ENCODE results near the gene FGD5. TPM values are rescaled to one million over a fixed set of nuclear protein-coding genes. Genes with fewer than 3 reads are reported as not detected.

Gene FGD5
- total and polyA plus RNA-seq, 2 experiments from 2014 or later = 7.4 to 12.2 TPM

DNA sequence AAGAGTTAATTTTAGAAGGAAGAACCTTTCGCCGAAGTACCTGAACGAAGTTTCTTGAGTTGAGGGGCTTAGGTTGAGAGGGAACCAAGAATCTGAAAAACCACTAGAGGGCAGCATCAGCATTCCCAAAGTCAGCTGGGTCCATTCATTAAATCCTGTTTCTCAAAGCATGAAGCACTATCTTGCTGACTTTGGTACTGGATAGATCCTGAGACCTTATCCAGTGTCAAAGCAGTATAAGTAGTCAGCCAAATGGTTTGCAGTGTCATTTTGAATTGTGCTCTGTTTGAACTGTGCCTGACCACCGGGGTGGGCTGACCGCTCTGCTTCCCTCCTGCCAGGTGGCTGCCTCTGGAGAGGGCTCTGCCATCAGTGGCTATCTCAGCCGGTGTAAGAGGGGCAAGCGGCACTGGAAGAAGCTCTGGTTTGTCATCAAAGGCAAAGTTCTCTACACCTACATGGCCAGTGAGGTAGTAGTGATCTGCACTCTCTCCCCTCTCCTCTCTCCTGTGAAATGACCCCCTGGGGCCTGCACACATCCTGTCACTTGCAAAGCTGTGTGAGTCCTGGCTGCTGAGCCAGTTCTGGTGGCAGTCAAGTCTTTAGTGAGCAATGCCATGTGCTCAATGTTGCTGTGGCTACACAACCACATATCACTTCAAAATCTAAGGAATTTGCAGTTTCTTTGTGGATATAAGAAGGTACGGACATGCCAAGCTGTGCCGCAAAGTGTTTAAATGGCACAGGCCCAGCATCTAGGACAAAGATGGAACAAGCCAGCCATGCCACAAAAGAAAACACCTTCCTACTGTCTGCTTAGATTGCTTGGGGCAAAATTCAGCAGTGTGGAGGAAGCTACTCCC lies 107.2 kb downstream of the FGD5 start:
- Histone ChIP-seq H3K4me1 (ENCODE audit: insufficient read depth) (no peaks in the 10 kb centered on the region), H3K27me3 (ENCODE audit: insufficient read depth) (no peaks in the 10 kb centered on the region), H3K4me2 (no peak overlapping the region), H4K20me1 (replicated peaks; ENCODE audit: insufficient read depth) (no peaks in the 10 kb centered on the region), H3K27ac (ENCODE audit: low read depth) (no peak overlapping the region), H3K79me2 (replicated peaks; ENCODE audit: insufficient read depth) (no peaks in the 10 kb centered on the region), H3K9me2 (ENCODE audit: insufficient read depth) (no peaks in the 10 kb centered on the region), H3K36me3 (ENCODE audit: insufficient read depth) (no peaks in the 10 kb centered on the region), H3K4me3 (no peak overlapping the region), H3F3A (replicated peaks; ENCODE audit: low read depth) (no peaks in the 10 kb centered on the region), H2AFZ (no peak overlapping the region)
- Mint-ChIP-seq H3K27me3 (ENCODE audit: insufficient read depth, low read depth, poor library complexity) (peaks cover 10% of the 10 kb centered on the region), H3K4me1 (peaks cover 5% of the 10 kb centered on the region), H3K36me3 (ENCODE audit: low read depth) (no peaks in the 10 kb centered on the region), H3K9me3 (no peaks in the 10 kb centered on the region), H3K27ac (no peak overlapping the region), H3K4me3 (no peak overlapping the region)
- TF ChIP-seq ZNF331 (CRISPR knock-in tag; IDR thresholded peaks at IDR 0.05; ENCODE audit: low read depth) (no peak), STAT1 (IDR thresholded peaks at IDR 0.05; ENCODE audit: unreplicated experiment) (no peak)
- TF ChIP-seq, protein P1, sequence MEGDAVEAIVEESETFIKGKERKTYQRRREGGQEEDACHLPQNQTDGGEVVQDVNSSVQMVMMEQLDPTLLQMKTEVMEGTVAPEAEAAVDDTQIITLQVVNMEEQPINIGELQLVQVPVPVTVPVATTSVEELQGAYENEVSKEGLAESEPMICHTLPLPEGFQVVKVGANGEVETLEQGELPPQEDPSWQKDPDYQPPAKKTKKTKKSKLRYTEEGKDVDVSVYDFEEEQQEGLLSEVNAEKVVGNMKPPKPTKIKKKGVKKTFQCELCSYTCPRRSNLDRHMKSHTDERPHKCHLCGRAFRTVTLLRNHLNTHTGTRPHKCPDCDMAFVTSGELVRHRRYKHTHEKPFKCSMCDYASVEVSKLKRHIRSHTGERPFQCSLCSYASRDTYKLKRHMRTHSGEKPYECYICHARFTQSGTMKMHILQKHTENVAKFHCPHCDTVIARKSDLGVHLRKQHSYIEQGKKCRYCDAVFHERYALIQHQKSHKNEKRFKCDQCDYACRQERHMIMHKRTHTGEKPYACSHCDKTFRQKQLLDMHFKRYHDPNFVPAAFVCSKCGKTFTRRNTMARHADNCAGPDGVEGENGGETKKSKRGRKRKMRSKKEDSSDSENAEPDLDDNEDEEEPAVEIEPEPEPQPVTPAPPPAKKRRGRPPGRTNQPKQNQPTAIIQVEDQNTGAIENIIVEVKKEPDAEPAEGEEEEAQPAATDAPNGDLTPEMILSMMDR (conservative IDR thresholded peaks at IDR 0.05; ENCODE audit: low read depth in 2 of 2) = peak; percentile 86 to 87
- ATAC-seq (peak; percentile 57), DNase-seq (ENCODE audit: low spot score) (peak; percentile 89)

DNA sequence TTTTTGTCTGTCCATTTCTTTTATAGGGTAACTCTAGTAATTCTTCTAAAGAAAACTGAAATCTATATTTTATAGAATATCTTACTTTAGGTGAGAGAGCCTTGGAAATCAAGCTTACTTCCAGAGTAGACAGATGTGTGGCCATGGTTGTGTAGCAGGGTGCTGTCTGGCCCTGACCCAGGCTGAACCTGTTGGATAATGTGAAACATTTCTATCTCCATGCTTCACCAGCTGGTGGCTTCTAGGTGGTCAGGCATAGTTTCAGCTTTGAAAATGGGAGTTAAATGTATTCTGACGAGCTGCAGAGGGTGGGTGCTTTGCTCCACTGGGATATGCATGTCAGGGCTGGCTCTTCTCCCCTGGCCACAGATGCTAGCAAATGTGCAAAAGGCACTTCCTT lies 107.8 kb downstream of the FGD5 start:
- no peaks in the 10 kb centered on the region for H3F3A ChIP-seq (replicated peaks; ENCODE audit: low read depth)
- no peaks in the 10 kb centered on the region for H3K79me2 ChIP-seq (replicated peaks; ENCODE audit: insufficient read depth)
- H3K4me3 ChIP-seq = no peak overlapping the region
- ATAC-seq (no peak), DNase-seq (ENCODE audit: low spot score) (no peak)
- H3K36me3 Mint-ChIP-seq (ENCODE audit: low read depth) = no peaks in the 10 kb centered on the region
- H4K20me1 ChIP-seq (replicated peaks; ENCODE audit: insufficient read depth) = no peaks in the 10 kb centered on the region
- H3K27ac Mint-ChIP-seq = no peak overlapping the region
- H3K4me3 Mint-ChIP-seq = no peak overlapping the region
- H2AFZ ChIP-seq = no peak overlapping the region
- H3K27ac ChIP-seq (ENCODE audit: low read depth) = no peak overlapping the region
- no peaks in the 10 kb centered on the region for H3K9me3 Mint-ChIP-seq
- H3K4me2 ChIP-seq = no peak overlapping the region
- peaks cover 5% of the 10 kb centered on the region for H3K4me1 Mint-ChIP-seq
- H3K27me3 ChIP-seq (ENCODE audit: insufficient read depth) = no peaks in the 10 kb centered on the region
- H3K4me1 ChIP-seq (ENCODE audit: insufficient read depth) = no peaks in the 10 kb centered on the region
- no peaks in the 10 kb centered on the region for H3K9me2 ChIP-seq (ENCODE audit: insufficient read depth)
- peaks cover 9% of the 10 kb centered on the region for H3K27me3 Mint-ChIP-seq (ENCODE audit: insufficient read depth, low read depth, poor library complexity)
- H3K36me3 ChIP-seq (ENCODE audit: insufficient read depth) = no peaks in the 10 kb centered on the region
- TF ChIP-seq, protein P1 (conservative IDR thresholded peaks at IDR 0.05; ENCODE audit: low read depth in 2 of 2) = no peak
- no peak for TF ChIP-seq NANOG (IDR thresholded peaks at IDR 0.05; ENCODE audit: borderline replicate concordance)
- no peak for TF ChIP-seq JUNB (IDR thresholded peaks at IDR 0.05; ENCODE audit: unreplicated experiment)
- no peak for TF ChIP-seq ZNF331 (CRISPR knock-in tag; IDR thresholded peaks at IDR 0.05; ENCODE audit: low read depth)
- TF ChIP-seq ZNF114 (CRISPR knock-in tag; IDR thresholded peaks at IDR 0.05) = no peak
- no peak for TF ChIP-seq POLR2AphosphoS5 (IDR thresholded peaks at IDR 0.05; ENCODE audit: low read depth)
- no peak for TF ChIP-seq EZH2 (IDR thresholded peaks at IDR 0.05; ENCODE audit: low read depth, unreplicated experiment)
- no peak for TF ChIP-seq EZH2phosphoT487 (IDR thresholded peaks at IDR 0.05; ENCODE audit: unreplicated experiment)
- TF ChIP-seq, protein P2, sequence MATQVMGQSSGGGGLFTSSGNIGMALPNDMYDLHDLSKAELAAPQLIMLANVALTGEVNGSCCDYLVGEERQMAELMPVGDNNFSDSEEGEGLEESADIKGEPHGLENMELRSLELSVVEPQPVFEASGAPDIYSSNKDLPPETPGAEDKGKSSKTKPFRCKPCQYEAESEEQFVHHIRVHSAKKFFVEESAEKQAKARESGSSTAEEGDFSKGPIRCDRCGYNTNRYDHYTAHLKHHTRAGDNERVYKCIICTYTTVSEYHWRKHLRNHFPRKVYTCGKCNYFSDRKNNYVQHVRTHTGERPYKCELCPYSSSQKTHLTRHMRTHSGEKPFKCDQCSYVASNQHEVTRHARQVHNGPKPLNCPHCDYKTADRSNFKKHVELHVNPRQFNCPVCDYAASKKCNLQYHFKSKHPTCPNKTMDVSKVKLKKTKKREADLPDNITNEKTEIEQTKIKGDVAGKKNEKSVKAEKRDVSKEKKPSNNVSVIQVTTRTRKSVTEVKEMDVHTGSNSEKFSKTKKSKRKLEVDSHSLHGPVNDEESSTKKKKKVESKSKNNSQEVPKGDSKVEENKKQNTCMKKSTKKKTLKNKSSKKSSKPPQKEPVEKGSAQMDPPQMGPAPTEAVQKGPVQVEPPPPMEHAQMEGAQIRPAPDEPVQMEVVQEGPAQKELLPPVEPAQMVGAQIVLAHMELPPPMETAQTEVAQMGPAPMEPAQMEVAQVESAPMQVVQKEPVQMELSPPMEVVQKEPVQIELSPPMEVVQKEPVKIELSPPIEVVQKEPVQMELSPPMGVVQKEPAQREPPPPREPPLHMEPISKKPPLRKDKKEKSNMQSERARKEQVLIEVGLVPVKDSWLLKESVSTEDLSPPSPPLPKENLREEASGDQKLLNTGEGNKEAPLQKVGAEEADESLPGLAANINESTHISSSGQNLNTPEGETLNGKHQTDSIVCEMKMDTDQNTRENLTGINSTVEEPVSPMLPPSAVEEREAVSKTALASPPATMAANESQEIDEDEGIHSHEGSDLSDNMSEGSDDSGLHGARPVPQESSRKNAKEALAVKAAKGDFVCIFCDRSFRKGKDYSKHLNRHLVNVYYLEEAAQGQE (IDR thresholded peaks at IDR 0.05; ENCODE audit: unreplicated experiment) = no peak
- no peak for TF ChIP-seq STAT1 (IDR thresholded peaks at IDR 0.05; ENCODE audit: unreplicated experiment)
